GM19463 (cell line): ENCODE measurements around the gene IL16.
"Not testable (repeated sequence)": the region's sequence is repeated elsewhere in the genome, so short reads cannot be mapped to it uniquely, and the experiment has no call there.

Experiments
- ATAC-seq: cut with Tn5 transposase; IDR thresholded peaks from one replicate; pipeline ENCODE4 v1.9.1; 2021; ENCODE audit warnings: mild to moderate bottlenecking, moderate library complexity; ENCODE audit not compliant: unreplicated experiment

Gene IL16

GRCh38 chr15:81196576-81197254, at the start of gene IL16:
Gene IL16, plus strand, starts transcription at chr15:81196879. Its CDS starts 28,521 bp downstream, at chr15:81225400.
- no peak for ATAC-seq

- no peak for ATAC-seq
Observed at GRCh38 chr15:81151389-81151788, 45.3 kb upstream of the IL16 start.

GRCh38 chr15:81152339-81152738, 44.3 kb upstream of the IL16 start:
- no peak for ATAC-seq

- no peak for ATAC-seq
Observed at GRCh38 chr15:81152799-81153198, 43.9 kb upstream of the IL16 start.

- ATAC-seq: no peak
Observed at GRCh38 chr15:81155375-81156218, 41.1 kb upstream of the IL16 start.

GRCh38 chr15:81156324-81156723, 40.4 kb upstream of the IL16 start:
- ATAC-seq: no peak

- ATAC-seq: no peak
Observed at GRCh38 chr15:81157195-81157938, 39.3 kb upstream of the IL16 start.

GRCh38 chr15:81157939-81158223, 38.8 kb upstream of the IL16 start:
- no peak for ATAC-seq

GRCh38 chr15:81158561-81158960, 38.1 kb upstream of the IL16 start:
- ATAC-seq: not testable (repeated sequence)

GRCh38 chr15:81160312-81161159, 36.1 kb upstream of the IL16 start:
- ATAC-seq: no peak

- ATAC-seq: no peak
Observed at GRCh38 chr15:81161160-81161673, 35.5 kb upstream of the IL16 start.

- no peak for ATAC-seq
Observed at GRCh38 chr15:81161851-81162250, 34.8 kb upstream of the IL16 start.

GRCh38 chr15:81163961-81164800, 32.5 kb upstream of the IL16 start:
- ATAC-seq: no peak

- no peak for ATAC-seq
Observed at GRCh38 chr15:81165535-81165934, 31.1 kb upstream of the IL16 start.

GRCh38 chr15:81166636-81167305, 29.9 kb upstream of the IL16 start:
- ATAC-seq: no peak

GRCh38 chr15:81168131-81168526, 28.6 kb upstream of the IL16 start:
- no peak for ATAC-seq

GRCh38 chr15:81168644-81169043, 28.0 kb upstream of the IL16 start:
- no peak for ATAC-seq

- ATAC-seq: no peak
Observed at GRCh38 chr15:81170511-81170910, 26.2 kb upstream of the IL16 start.

GRCh38 chr15:81171286-81171685, 25.4 kb upstream of the IL16 start:
- ATAC-seq: no peak
